B cell (primary cell): Measurements from ENCODE around the gene ABCD3. TPM values are rescaled to one million over a fixed set of nuclear protein-coding genes. Genes with fewer than 3 reads are reported as not detected.
A peak's percentile ranks its signal among the peaks of the same experiment; 100 is the strongest.
"Not testable (repeated sequence)": the region's sequence is repeated elsewhere in the genome, so short reads cannot be mapped to it uniquely, and the experiment has no call there.

Experiments used
- ATAC-seq: fragments of 200-7000 bp; cut with Tn5 transposase; one replicate; pipeline ENCODE4 v1.10.0; 2021; ENCODE audit warnings: low read depth, mild to moderate bottlenecking, moderate number of reproducible peaks, moderate library complexity
- CTCF ChIA-PET: fragments of 350-600 bp; sonication (Branson Sonifier 250); formaldehyde crosslinking; loops from one replicate; lab custom pipeline; 2021; ENCODE audit warnings: antibody characterized with exemption, inconsistent platforms; lab: Charles Lee
- POLR2A ChIA-PET: fragments of 350-600 bp; sonication (Branson Sonifier 250); formaldehyde crosslinking; loops from one replicate; lab custom pipeline; 2021; ENCODE audit warnings: antibody characterized with exemption; lab: Charles Lee
- DNase-seq: peaks from one replicate; pipeline ENCODE4 v3.0.0; 2013
- H2AFZ ChIP-seq: 2 replicates; pipeline ENCODE4 v1.6.1; 2012; ENCODE audit warnings: mild to moderate bottlenecking, low read depth, low read length; ENCODE audit not compliant: insufficient read depth, poor library complexity, severe bottlenecking
- H3K27ac ChIP-seq, 2 donors: 1 replicate in 1 of 2; 2 replicates in 1 of 2; pipeline ENCODE4 v1.5.1; 2012 to 2013; ENCODE audit warnings: low read length in 2 of 2, mild to moderate bottlenecking in 2 of 2, moderate library complexity in 1 of 2
- H3K27me3 ChIP-seq, 4 experiments: fragments of 200-600 bp in 1 of 4; sonication (generic) in 1 of 4; replicated peaks in 1 of 4; 1 replicate in 2 of 4; 2 replicates in 2 of 4; pipeline versions ENCODE4 v1.6.1 to v1.7.0; 2013 to 2016; ENCODE audit warnings: low read length in 3 of 4, mild to moderate bottlenecking in 2 of 4, mixed read lengths in 1 of 4, moderate library complexity in 1 of 4; ENCODE audit not compliant: insufficient read depth in 4 of 4, control insufficient read depth in 3 of 4; ENCODE audit errors: control extremely low read depth in 1 of 4
- H3K36me3 ChIP-seq, 2 experiments: replicated peaks in 1 of 2; 1 replicate in 1 of 2; 2 replicates in 1 of 2; pipeline versions ENCODE4 v1.6.1 to v1.7.1; 2013; ENCODE audit warnings: low read length in 1 of 2; ENCODE audit not compliant: insufficient read depth in 2 of 2, control insufficient read depth in 1 of 2; ENCODE audit errors: control extremely low read depth in 1 of 2, extremely low read depth in 1 of 2
- H3K4me1 ChIP-seq, 2 donors: fragments of 200-600 bp in 1 of 2; sonication (generic) in 1 of 2; 1 replicate in 1 of 2; 2 replicates in 1 of 2; pipeline versions ENCODE4 v1.5.1 to v1.6.1; 2013 to 2017; ENCODE audit warnings: low read length in 2 of 2; ENCODE audit not compliant: control insufficient read depth in 2 of 2, insufficient read depth in 2 of 2
- H3K4me2 ChIP-seq: replicated peaks from 2 replicates; pipeline ENCODE3; 2012; ENCODE audit warnings: mild to moderate bottlenecking, low read depth, low read length; ENCODE audit not compliant: poor library complexity, severe bottlenecking
- H3K4me3 ChIP-seq, 5 experiments: fragments of 200-600 bp in 1 of 5; sonication (generic) in 1 of 5; 1 replicate in 3 of 5; 2 replicates in 2 of 5; pipeline versions ENCODE4 v1.5.1 to v1.7.0; 2011 to 2016; ENCODE audit warnings: low read length in 4 of 5, mild to moderate bottlenecking in 4 of 5, low read depth in 2 of 5, control low read depth in 1 of 5, moderate library complexity in 1 of 5; ENCODE audit not compliant: insufficient read depth in 1 of 5; ENCODE audit errors: control extremely low read depth in 1 of 5, extremely low read depth in 1 of 5
- H3K79me2 ChIP-seq: fragments of 200-600 bp; sonication (generic); one replicate; pipeline ENCODE4 v1.6.0; 2016; ENCODE audit warnings: low read length; ENCODE audit not compliant: control insufficient read depth, insufficient read depth
- H3K9ac ChIP-seq: fragments of 200-600 bp; sonication (generic); 2 replicates; pipeline ENCODE4 v1.6.1; 2017; ENCODE audit warnings: mild to moderate bottlenecking, low read length, moderate library complexity
- H3K9me3 ChIP-seq, 3 donors: one replicate each; pipeline versions ENCODE4 v1.6.1 to v1.7.1; 2013; ENCODE audit warnings: low read length in 2 of 3; ENCODE audit not compliant: control insufficient read depth in 2 of 3, insufficient read depth in 1 of 3; ENCODE audit errors: control extremely low read depth in 1 of 3
- H4K20me1 ChIP-seq: 2 replicates; pipeline ENCODE4 v1.6.0; 2012; ENCODE audit warnings: mild to moderate bottlenecking, low read length; ENCODE audit not compliant: insufficient read depth, control insufficient read depth, poor library complexity, severe bottlenecking
- H3K27ac Mint-ChIP-seq: one replicate; pipeline ENCODE4 v1.8.0; 2021; ENCODE audit warnings: mixed read lengths
- H3K27me3 Mint-ChIP-seq: one replicate; pipeline ENCODE4 v1.8.0; 2021; ENCODE audit warnings: mixed read lengths
- H3K4me1 Mint-ChIP-seq: one replicate; pipeline ENCODE4 v1.8.0; 2021; ENCODE audit warnings: mixed read lengths
- H3K4me3 Mint-ChIP-seq: one replicate; pipeline ENCODE4 v1.8.0; 2021; ENCODE audit warnings: mixed read lengths
- H3K9me3 Mint-ChIP-seq: one replicate; pipeline ENCODE4 v1.8.0; 2022; ENCODE audit warnings: mixed read lengths; ENCODE audit not compliant: insufficient read depth
- EZH2 ChIP-seq: IDR thresholded peaks from 2 replicates; pipeline ENCODE4 v1.6.1; 2012; ENCODE audit warnings: borderline replicate concordance, low read depth, mild to moderate bottlenecking, moderate library complexity, low read length; ENCODE audit not compliant: insufficient read depth, poor library complexity, severe bottlenecking
- WGBS: methylation state at CpG from one replicate; pipeline ENCODE4 v1.1.5; 2013; ENCODE audit warnings: missing lambda C conversion rate; ENCODE audit not compliant: insufficient coverage; 5-methylcytosine and 5-hydroxymethylcytosine counted together
- intact Hi-C: fragments of 100-400 bp; cut with micrococcal nuclease; formaldehyde crosslinking; loops from one replicate; pipeline ENCODE4 v1.10.0; 2022
- polyA minus RNA-seq: library from RNA; depleted of rRNA, polyadenylated mRNA; stranded (reverse); fragments of >200 nt; gene quantifications from 2 replicates; pipeline ENCODE4 v1.2.3, GENCODE V29; 2012
- polyA plus RNA-seq: library from polyadenylated mRNA; depleted of rRNA; stranded (reverse); fragments of >200 nt; gene quantifications from 2 replicates; pipeline ENCODE4 v1.2.3, GENCODE V29; 2012
- total RNA-seq, 2 donors: library from RNA; stranded (reverse); fragments of 120-200 nt in 1 of 2; gene quantifications; 1 replicate in 1 of 2; 2 replicates in 1 of 2; pipeline versions ENCODE4 v1.2.3 to v1.2.4, GENCODE V29; 2013 to 2022
- TF ChIP-seq, protein P1 (sequence below): fragments of 200-600 bp; IDR thresholded peaks from one replicate; pipeline ENCODE4 v1.8.0; 2022; ENCODE audit warnings: antibody characterized with exemption, mild to moderate bottlenecking

The ABCD3 gene
- total RNA-seq (19.4 and 21.0 TPM in 2 replicates), polyA plus RNA-seq (4.0 and 8.2 TPM in 2 replicates), polyA minus RNA-seq (3.3 and 4.1 TPM in 2 replicates)
- total RNA-seq (2013), result 16.6 TPM

DNA sequence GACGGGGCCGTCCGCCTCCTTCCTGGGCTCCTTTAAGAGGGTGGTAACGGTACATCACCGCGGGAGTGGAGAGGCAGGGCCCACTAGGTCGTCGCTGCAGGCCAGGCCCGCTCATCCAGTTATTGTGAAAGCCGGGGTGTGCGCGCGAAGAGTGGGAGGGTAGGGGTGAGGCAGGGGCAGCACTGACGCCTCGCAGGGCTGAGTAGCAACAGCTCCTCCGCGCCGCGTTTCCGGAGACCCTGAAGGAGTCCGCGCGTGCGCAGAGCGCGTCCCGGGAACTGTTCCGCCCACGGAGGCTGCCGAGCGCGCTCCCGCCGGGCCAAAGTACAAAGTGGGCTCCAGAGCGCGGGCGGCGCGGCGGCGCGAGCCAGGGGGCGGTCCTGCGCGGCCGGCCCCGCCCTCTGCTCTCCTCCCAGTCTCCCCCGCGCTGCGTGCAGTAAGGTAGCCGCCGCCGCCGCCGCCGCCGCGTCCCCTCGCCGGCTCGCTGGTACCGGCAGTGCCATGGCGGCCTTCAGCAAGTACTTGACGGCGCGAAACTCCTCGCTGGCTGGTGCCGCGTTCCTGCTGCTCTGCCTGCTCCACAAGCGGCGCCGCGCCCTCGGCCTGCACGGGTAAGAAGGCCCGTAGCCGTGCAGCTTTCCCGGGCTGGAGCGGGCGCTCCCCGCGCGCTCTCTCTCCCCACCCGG, at the start of gene ABCD3:
Gene ABCD3 (plus strand): TSS at position 412 of the 686 bp plus-strand sequence. CDS start 90 bp downstream, at position 502.
- WGBS, result under 1% methylated on average over 84 of the region's 84 CpGs
- peaks cover 22% of the 10 kb centered on the region for H3K4me1 Mint-ChIP-seq
- Histone ChIP-seq H3K4me1 (peaks cover 12 to 15% of the 10 kb centered on the region in 2 donors), H3K4me2 (peak within 1 kb of the TSS; percentile 77), H3K27ac (peak within 1 kb of the TSS; percentile 73 to 80), H3K27me3 (peaks cover 0 to 5% (median 2%) of the 10 kb centered on the region in 4 experiments), H4K20me1 (peaks cover 3% of the 10 kb centered on the region), H3K9me3 (no peaks in the 10 kb centered on the region), H3K9ac (peak within 1 kb of the TSS; percentile 79), H3K4me3 (peak within 1 kb of the TSS; percentile 67 to 89 (median 85)), H2AFZ (peak within 1 kb of the TSS; percentile 98), H3K36me3 (no peaks in the 10 kb centered on the region), H3K79me2 (peaks cover 46% of the 10 kb centered on the region)
- peak; percentile 95 for ATAC-seq
- TF ChIP-seq EZH2, result no peak
- TF ChIP-seq, protein P1, sequence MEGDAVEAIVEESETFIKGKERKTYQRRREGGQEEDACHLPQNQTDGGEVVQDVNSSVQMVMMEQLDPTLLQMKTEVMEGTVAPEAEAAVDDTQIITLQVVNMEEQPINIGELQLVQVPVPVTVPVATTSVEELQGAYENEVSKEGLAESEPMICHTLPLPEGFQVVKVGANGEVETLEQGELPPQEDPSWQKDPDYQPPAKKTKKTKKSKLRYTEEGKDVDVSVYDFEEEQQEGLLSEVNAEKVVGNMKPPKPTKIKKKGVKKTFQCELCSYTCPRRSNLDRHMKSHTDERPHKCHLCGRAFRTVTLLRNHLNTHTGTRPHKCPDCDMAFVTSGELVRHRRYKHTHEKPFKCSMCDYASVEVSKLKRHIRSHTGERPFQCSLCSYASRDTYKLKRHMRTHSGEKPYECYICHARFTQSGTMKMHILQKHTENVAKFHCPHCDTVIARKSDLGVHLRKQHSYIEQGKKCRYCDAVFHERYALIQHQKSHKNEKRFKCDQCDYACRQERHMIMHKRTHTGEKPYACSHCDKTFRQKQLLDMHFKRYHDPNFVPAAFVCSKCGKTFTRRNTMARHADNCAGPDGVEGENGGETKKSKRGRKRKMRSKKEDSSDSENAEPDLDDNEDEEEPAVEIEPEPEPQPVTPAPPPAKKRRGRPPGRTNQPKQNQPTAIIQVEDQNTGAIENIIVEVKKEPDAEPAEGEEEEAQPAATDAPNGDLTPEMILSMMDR, result no peak
- intact Hi-C loops, result loop anchor here (1.0 to 10.0 kb wide), 6 partner anchors 509 to 1236 kb away; partner anchors contain the start of genes ALG14, CCDC18, CNN3 and DR1
- POLR2A ChIA-PET, result interaction anchor here (0.6 to 1.1 kb wide), 2 partner anchors 810 to 816 kb away, joined by 3 read pairs; partner anchors contain the start of gene RWDD3
- peaks cover 7% of the 10 kb centered on the region for H3K27me3 Mint-ChIP-seq
- H3K27ac Mint-ChIP-seq, result peak within 1 kb of the TSS; percentile 77
- CTCF ChIA-PET, result interaction anchor here (1.1 to 1.4 kb wide), 2 partner anchors 46 to 436 kb away, joined by 3 read pairs; no protein-coding TSS in a partner anchor
- no peak within 1 kb of the TSS for H3K4me3 Mint-ChIP-seq
- no peaks in the 10 kb centered on the region for H3K9me3 Mint-ChIP-seq
- peak; percentile 98 for DNase-seq

DNA sequence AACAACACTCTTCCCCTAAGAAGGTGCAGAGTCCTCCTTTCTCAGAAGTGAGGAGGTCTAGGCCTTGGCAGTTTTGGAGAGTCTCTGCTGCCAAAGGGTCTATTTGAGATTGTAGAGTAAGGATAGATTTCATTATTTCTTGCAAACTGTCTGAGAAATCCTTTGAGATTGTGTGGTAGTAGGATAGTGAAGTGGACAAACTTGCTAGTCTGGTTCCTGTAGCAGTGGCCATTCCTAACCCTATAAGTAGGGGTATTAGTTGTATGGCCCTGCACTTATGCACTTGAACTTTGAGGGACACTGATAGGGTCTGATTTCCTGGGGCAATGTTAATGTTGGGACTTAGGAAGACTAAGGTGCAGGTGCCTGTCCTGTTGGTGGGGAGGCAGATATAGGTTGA, 45.4 kb upstream of the ABCD3 start:
- H3K4me3 ChIP-seq, H3K4me3 Mint-ChIP-seq, H3K79me2 ChIP-seq, POLR2A ChIA-PET, H3K27ac ChIP-seq, CTCF ChIA-PET, DNase-seq, ATAC-seq, H3K27me3 ChIP-seq, intact Hi-C loops, H3K9me3 Mint-ChIP-seq, H2AFZ ChIP-seq, H3K27ac Mint-ChIP-seq, H3K4me2 ChIP-seq, H3K4me1 Mint-ChIP-seq, H3K9ac ChIP-seq, H3K36me3 ChIP-seq, H4K20me1 ChIP-seq, H3K4me1 ChIP-seq: not testable (repeated sequence)
- H3K27me3 Mint-ChIP-seq, result peaks cover 30% of the 10 kb centered on the region
- H3K9me3 ChIP-seq, result peaks cover 0 to 14% (median 0%) of the 10 kb centered on the region in 3 donors

DNA sequence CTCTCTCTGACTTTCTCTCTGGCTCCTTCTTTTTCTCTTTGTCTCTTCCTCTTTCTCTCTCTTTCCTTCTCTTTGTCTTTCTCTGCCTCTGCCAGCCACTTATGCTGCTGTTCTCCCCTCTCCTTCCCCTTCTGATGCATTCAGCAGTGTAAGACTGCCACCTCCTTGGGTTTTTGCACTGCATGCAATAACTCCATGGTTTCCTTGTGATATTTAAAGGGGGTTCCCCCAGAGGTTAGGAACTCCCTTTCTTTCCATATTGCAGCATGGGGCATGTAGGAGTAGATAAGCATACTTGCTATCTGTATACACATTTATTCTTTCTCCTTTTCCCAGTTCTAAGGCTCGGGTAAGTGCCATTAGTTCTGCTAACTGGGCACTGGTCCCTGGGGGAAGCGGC, 44.9 kb upstream of the ABCD3 start:
- ATAC-seq, H3K27ac ChIP-seq, H3K4me1 Mint-ChIP-seq, H2AFZ ChIP-seq, H3K4me3 Mint-ChIP-seq, H3K79me2 ChIP-seq, CTCF ChIA-PET, H3K4me1 ChIP-seq, H4K20me1 ChIP-seq, H3K9ac ChIP-seq, POLR2A ChIA-PET, H3K36me3 ChIP-seq, H3K27me3 ChIP-seq, H3K9me3 Mint-ChIP-seq, H3K4me3 ChIP-seq, H3K4me2 ChIP-seq, H3K27ac Mint-ChIP-seq, DNase-seq, intact Hi-C loops: not testable (repeated sequence)
- H3K27me3 Mint-ChIP-seq, result peaks cover 30% of the 10 kb centered on the region
- no CpG with 5 or more reads among the region's 2 CpGs for WGBS
- H3K9me3 ChIP-seq, result peaks cover 0 to 14% (median 0%) of the 10 kb centered on the region in 3 donors
